K562 (cell line): ENCODE measurements around the gene ACSM5. TPM values are rescaled to one million over a fixed set of nuclear protein-coding genes. Genes with fewer than 3 reads are reported as not detected.

Experiments used
- ATAC-seq: fragments of 200-7000 bp; cut with Tn5 transposase; 3 replicates; pipeline ENCODE4 v1.9.1; 2020; ENCODE audit warnings: moderate library complexity
- BruUV-seq: library from RNA; stranded (reverse); fragments of 400-500 nt; replicated peaks from 2 replicates; lab custom pipeline; 2021; lab: Mats Ljungman, UMichigan
- CTCF ChIA-PET: fragments of 300-600 bp; formaldehyde crosslinking; extraction: SDS; loops from one replicate; lab custom pipeline; 2021; ENCODE audit warnings: low intra/inter-chr PET ratio; lab: Yijun Ruan, JAX
- POLR2A ChIA-PET: fragments of 300-600, 350-650 bp; sonication (Branson Sonifier 250); formaldehyde crosslinking; extraction: SDS; loops from one replicate; lab custom pipeline; 2021; ENCODE audit warnings: antibody characterized with exemption, inconsistent platforms; lab: Yijun Ruan, JAX
- DNase-seq, 4 experiments: peaks; one replicate each; pipeline versions ENCODE4 v3.0.0 to v3.0.0-alpha.2; 2011 to 2018; ENCODE audit warnings: low spot score in 3 of 4, mixed read lengths in 3 of 4; ENCODE audit errors: extremely low read depth in 1 of 4
- FAIRE-seq: peaks from 2 replicates; lab custom pipeline; 2011; peaks lifted over from hg19 to GRCh38; lab: Jason Lieb, UNC
- H2AFZ ChIP-seq: 2 replicates; pipeline ENCODE4 v1.6.0; 2011; ENCODE audit warnings: low read depth, low read length, control low read depth, inconsistent platforms
- H3K27ac ChIP-seq: fragments of 200-600 bp; 3 replicates; pipeline ENCODE4 v1.8.0; 2011; ENCODE audit warnings: low read depth, mild to moderate bottlenecking, control low read depth, inconsistent platforms, low read length, moderate library complexity, mixed read lengths; ENCODE audit errors: extremely low read depth
- H3K27me3 ChIP-seq, 2 experiments: fragments of 300-600 bp in 1 of 2; 2 replicates in 1 of 2; 3 replicates in 1 of 2; pipeline versions ENCODE4 v1.6.0 to v1.8.0; 2011; ENCODE audit warnings: inconsistent platforms in 2 of 2, low read length in 2 of 2, mild to moderate bottlenecking in 1 of 2, mixed read lengths in 1 of 2, moderate library complexity in 1 of 2; ENCODE audit not compliant: control insufficient read depth in 2 of 2, insufficient read depth in 2 of 2
- H3K36me3 ChIP-seq: fragments of 300-600 bp; 3 replicates; pipeline ENCODE4 v1.8.0; 2011; ENCODE audit warnings: mild to moderate bottlenecking, low read length, inconsistent platforms; ENCODE audit not compliant: control insufficient read depth, insufficient read depth
- H3K4me1 ChIP-seq, 2 experiments: fragments of 200-600 bp in 1 of 2; replicated peaks in 1 of 2; 2 replicates in 1 of 2; 3 replicates in 1 of 2; pipeline versions ENCODE4 v1.5.1 to v1.8.0; 2011; ENCODE audit warnings: inconsistent platforms in 2 of 2, low read length in 2 of 2, mild to moderate bottlenecking in 1 of 2, mixed read lengths in 1 of 2, moderate library complexity in 1 of 2; ENCODE audit not compliant: control insufficient read depth in 2 of 2, insufficient read depth in 2 of 2
- H3K4me2 ChIP-seq: 2 replicates; pipeline ENCODE4 v1.6.1; 2011; ENCODE audit warnings: low read length, control low read depth, inconsistent platforms, mixed read lengths; ENCODE audit not compliant: insufficient read depth
- H3K4me3 ChIP-seq: fragments of 200-600 bp; sonication (generic), shearing (Covaris generic); 2 replicates; pipeline ENCODE4 v1.5.1; 2016; ENCODE audit warnings: control low read depth, inconsistent platforms
- H3K79me2 ChIP-seq: fragments of 200-600 bp; 3 replicates; pipeline ENCODE4 v1.8.0; 2011; ENCODE audit warnings: low read length, inconsistent platforms; ENCODE audit not compliant: control insufficient read depth, insufficient read depth
- H3K9ac ChIP-seq, 2 experiments: 2 replicates each; pipeline versions ENCODE4 v1.6.0 to v1.6.1; 2011; ENCODE audit warnings: low read depth in 2 of 2, low read length in 2 of 2, control low read depth in 1 of 2, inconsistent platforms in 1 of 2, mild to moderate bottlenecking in 1 of 2, mixed read lengths in 1 of 2; ENCODE audit not compliant: insufficient read depth in 1 of 2
- H3K9me1 ChIP-seq: one replicate; pipeline ENCODE4 v1.6.0; 2011; ENCODE audit warnings: inconsistent platforms, mild to moderate bottlenecking, low read length, moderate library complexity; ENCODE audit not compliant: control insufficient read depth, insufficient read depth
- H3K9me3 ChIP-seq: replicated peaks from 2 replicates; pipeline ENCODE4 v1.5.1; 2011; ENCODE audit warnings: low read depth, low read length, inconsistent platforms; ENCODE audit not compliant: control insufficient read depth, insufficient read depth
- H4K20me1 ChIP-seq: replicated peaks from 2 replicates; pipeline ENCODE4 v1.6.1; 2011; ENCODE audit warnings: low read length, inconsistent platforms, mixed read lengths; ENCODE audit not compliant: control insufficient read depth, insufficient read depth
- CEBPB ChIP-seq: fragments of 450-650 bp; IDR thresholded peaks from 2 replicates; pipeline ENCODE4 v1.6.1; 2016; ENCODE audit warnings: missing genetic modification characterization, missing compliant biosample characterization
- CEBPG ChIP-seq, 3 experiments: fragments of 200-800 bp in 1 of 3; sonication (Bioruptor generic) in 1 of 3; sonication (generic) in 1 of 3; formaldehyde crosslinking in 1 of 3; IDR thresholded peaks in 2 of 3; conservative IDR thresholded peaks in 1 of 3; 2 replicates each; pipeline versions ENCODE4 v1.6.1 to v1.8.0; 2016 to 2022; ENCODE audit warnings: missing compliant biosample characterization in 2 of 3, missing genetic modification characterization in 2 of 3, mild to moderate bottlenecking in 1 of 3, missing genetic modification reagents in 1 of 3
- DIDO1 ChIP-seq: fragments of 450-650 bp; IDR thresholded peaks from 2 replicates; pipeline ENCODE4 v1.6.1; 2016; ENCODE audit warnings: low read depth, missing biosample characterization, missing genetic modification characterization
- E2F5 ChIP-seq: sonication (generic); formaldehyde crosslinking; IDR thresholded peaks from 2 replicates; pipeline ENCODE4 v1.8.0; 2022; ENCODE audit warnings: mild to moderate bottlenecking, missing genetic modification reagents
- FOXM1 ChIP-seq, 2 experiments: fragments of 450-650 bp in 1 of 2; sonication (generic) in 1 of 2; formaldehyde crosslinking in 1 of 2; IDR thresholded peaks; 2 replicates each; pipeline versions ENCODE4 v1.6.1 to v1.9.0; 2017 to 2022; ENCODE audit warnings: low read depth in 2 of 2, mild to moderate bottlenecking in 2 of 2, missing genetic modification reagents in 1 of 2, moderate library complexity in 1 of 2
- PTTG1 ChIP-seq: fragments of 450-650 bp; IDR thresholded peaks from 2 replicates; pipeline ENCODE4 v1.6.1; 2016; ENCODE audit warnings: low read depth, mild to moderate bottlenecking, missing genetic modification characterization, missing compliant biosample characterization
- RHOXF2B ChIP-seq: fragments of 250-450 bp; sonication (Bioruptor Pico); conservative IDR thresholded peaks from 2 replicates; pipeline ENCODE4 v1.5.1; 2021
- TBP ChIP-seq: optimal IDR thresholded peaks from 2 replicates; pipeline ENCODE3; 2011; ENCODE audit warnings: low read depth, low read length, improper control_type of control experiment
- ZNF121 ChIP-seq: sonication (generic); formaldehyde crosslinking; conservative IDR thresholded peaks from 2 replicates; pipeline ENCODE4 v1.8.0; 2022; ENCODE audit warnings: missing genetic modification reagents
- ZNF41 ChIP-seq: fragments of 250-450 bp; sonication (Bioruptor Pico); conservative IDR thresholded peaks from 2 replicates; pipeline ENCODE4 v1.4.0; 2020; ENCODE audit warnings: mild to moderate bottlenecking
- ZNF583 ChIP-seq: fragments of 250-450 bp; sonication (Bioruptor Pico); IDR thresholded peaks from 2 replicates; pipeline ENCODE4 v1.4.0; 2020
- WGBS: fragments of 100-300 bp; shearing (Covaris generic); methylation state at CpG from one replicate; pipeline ENCODE4 v1.1.6; 2016; ENCODE audit warnings: low coverage, mixed read lengths; ENCODE audit not compliant: insufficient coverage; ENCODE audit errors: missing lambda C conversion rate; 5-methylcytosine and 5-hydroxymethylcytosine counted together
- in situ Hi-C: fragments of 300-500 bp; cut with MboI; formaldehyde crosslinking; loops from 4 replicates; pipeline ENCODE4 v1.15.0; 2018; ENCODE audit warnings: inconsistent platforms, mixed read lengths
- intact Hi-C: fragments of 100-400 bp; cut with micrococcal nuclease; formaldehyde crosslinking; loops from 2 replicates; pipeline ENCODE4 v1.14.2; 2022
- polyA plus RNA-seq, 8 experiments: library from polyadenylated mRNA; depleted of rRNA in 4 of 8; stranded (reverse) in 5 of 8; unstranded in 3 of 8; fragments of >200 nt; fragmentation: Nextera tagmentation in 2 of 8; fragmentation: Illumina TruSeq in 1 of 8; extraction: Ambion mirVana in 2 of 8; extraction: Trizol in 1 of 8; gene quantifications; 2 replicates each; pipeline versions ENCODE4 v1.2.1 to v1.2.3, GENCODE V29; 2011 to 2014; ENCODE audit warnings: inconsistent platforms in 1 of 8, missing spikeins in 1 of 8
- total RNA-seq, 7 experiments: library from RNA; depleted of rRNA in 6 of 7; stranded (reverse); fragments of >200 nt in 6 of 7; fragmentation: Illumina TruSeq in 2 of 7; extraction: Trizol in 2 of 7; gene quantifications; 2 replicates each; pipeline versions ENCODE4 v1.2.1 to v1.2.3, GENCODE V29; 2011 to 2021; ENCODE audit warnings: low replicate concordance in 1 of 7

The ACSM5 gene
- total and polyA plus RNA-seq, 9 of the 15 experiments (the other 6 are each of a cell fraction or from before 2014, with no cell fraction given): not detected

- 5% methylated on average over 7 of the region's 7 CpGs for WGBS
- H3K9me1 ChIP-seq: no peaks in the 10 kb centered on the region
- CTCF ChIA-PET: no interaction called here
Measured at GRCh38 chr16:20396846-20397467, 12.4 kb upstream of the ACSM5 start.

More at GRCh38 chr16:20396846-20397467, 12.4 kb upstream of the ACSM5 start:
- no peak for ATAC-seq
- H3K4me2 ChIP-seq: no peak overlapping the region
- H3K27ac ChIP-seq: no peak overlapping the region
- BruUV-seq: no TSS peak
- H4K20me1 ChIP-seq: peaks cover 4% of the 10 kb centered on the region; the same call in 1 of the 2 replicates
- intact Hi-C loops (no loop called here), in situ Hi-C loops (no loop called here)
- peaks cover 0 to 21% of the 10 kb centered on the region in 2 experiments; a peak in 3 of 5 replicates for H3K27me3 ChIP-seq
- H3K79me2 ChIP-seq: no peaks in the 10 kb centered on the region
- H3K4me3 ChIP-seq: no peak overlapping the region
- H3K36me3 ChIP-seq: no peaks in the 10 kb centered on the region
- no peak overlapping the region for H2AFZ ChIP-seq
- no peak for FAIRE-seq
- H3K4me1 ChIP-seq: no peaks in the 10 kb centered on the region
- TF ChIP-seq E2F5 (CRISPR knock-in tag) (no peak), ZNF121 (CRISPR knock-in tag) (no peak), ZNF41 (no peak), TBP (no peak), CEBPB (tag) (peak; percentile 61; the same call in 1 of the 2 replicates), DIDO1 (tag) (no peak), FOXM1 (IDR thresholded peaks at IDR 0.05; ENCODE audit: low read depth) (no peak), FOXM1 (CRISPR knock-in tag; IDR thresholded peaks at IDR 0.05; ENCODE audit: low read depth) (no peak), RHOXF2B (CRISPR knock-in tag) (no peak), ZNF583 (no peak), PTTG1 (no peak), CEBPG (CRISPR knock-in tag; IDR thresholded peaks at IDR 0.05) (no peak), CEBPG (tag; conservative IDR thresholded peaks at IDR 0.05 in 1 of 2, IDR thresholded peaks at IDR 0.05 in 1 of 2) (peak; percentile 15 to 85; a peak in 2 of 4 replicates)
- POLR2A ChIA-PET: no interaction called here
- no peak for DNase-seq
- no peaks in the 10 kb centered on the region for H3K9me3 ChIP-seq
- no peak overlapping the region for H3K9ac ChIP-seq
